Erythroblast (primary cell): ENCODE data around the gene TF.

ENCODE experiments used
- GATA1 ChIP-seq: IDR thresholded peaks from 2 replicates; pipeline ENCODE4 v1.6.1; 2011; ENCODE audit warnings: low read depth, mild to moderate bottlenecking, control low read depth, low read length, moderate library complexity
- POLR2A ChIP-seq: IDR thresholded peaks from 2 replicates; pipeline ENCODE4 v1.6.1; 2011; ENCODE audit warnings: mild to moderate bottlenecking, low read length

DNA sequence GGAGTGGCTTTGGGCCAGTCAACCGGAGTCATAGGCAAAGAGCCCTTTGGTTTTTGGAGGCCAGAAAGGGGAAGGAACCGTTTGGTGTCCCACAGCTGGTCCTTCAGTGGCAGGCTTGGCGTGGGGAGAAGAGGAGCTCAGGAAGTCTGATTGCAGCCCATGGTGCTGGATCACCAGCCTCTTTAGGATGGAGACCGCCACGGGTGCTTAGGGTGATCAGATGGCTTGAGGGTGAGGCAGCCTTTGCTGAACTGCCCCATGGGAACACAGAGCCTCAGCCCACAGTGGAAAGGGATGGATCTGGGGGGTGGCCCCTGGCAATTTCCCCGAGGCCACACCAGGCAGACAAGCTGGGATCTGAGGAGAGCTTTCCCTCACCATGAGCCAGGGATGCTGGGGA lies 45.8 kb upstream of the TF start:
- no peak for TF ChIP-seq POLR2A
- TF ChIP-seq GATA1: no peak
